Measurements from ENCODE around the gene BRD3. TPM values are rescaled to one million over a fixed set of nuclear protein-coding genes. Genes with fewer than 3 reads are reported as not detected.

The BRD3 gene
- total RNA-seq, 1 experiment from 2014 or later = 57.5 TPM

GRCh38 chr9:134052491-134052890, 15.3 kb downstream of the BRD3 start:
- no peaks in the 10 kb centered on the region for H3K4me1 ChIP-seq
- no peak for DNase-seq
- H3K9me3 ChIP-seq = no peaks in the 10 kb centered on the region
- intact Hi-C loops (cut with micrococcal nuclease; ENCODE audit: unreplicated experiment) = no loop called here
- H3K36me3 ChIP-seq (ENCODE audit: control insufficient read depth, insufficient read depth, low read length) = peaks cover 3% of the 10 kb centered on the region
- CTCF ChIA-PET = interaction anchor here (0.7 kb wide), 1 partner anchor 90 kb away, joined by 4 read pairs; no protein-coding TSS in a partner anchor
- Mint-ChIP-seq H3K27me3 (ENCODE audit: insufficient read depth, unreplicated experiment) (no peaks in the 10 kb centered on the region), H3K36me3 (ENCODE audit: insufficient read depth, unreplicated experiment) (peaks cover 51% of the 10 kb centered on the region), H3K4me1 (ENCODE audit: low read depth, unreplicated experiment) (no peaks in the 10 kb centered on the region), H3K27ac (ENCODE audit: unreplicated experiment) (no peak overlapping the region), H3K9me3 (ENCODE audit: unreplicated experiment) (no peaks in the 10 kb centered on the region), H3K4me3 (ENCODE audit: unreplicated experiment) (no peak overlapping the region)
- POLR2A ChIA-PET = no interaction called here
- H3K27me3 ChIP-seq (replicated peaks; ENCODE audit: control insufficient read depth, insufficient read depth, low read length) = no peaks in the 10 kb centered on the region
- no peak for TF ChIP-seq CTCF (IDR thresholded peaks at IDR 0.05; ENCODE audit: insufficient read depth in 1 of 2, low read depth in 1 of 2, low read length in 1 of 2, severe bottlenecking in 1 of 2, unreplicated experiment in 1 of 2)
- no TSS peak for BruUV-seq (replicated peaks)
- no peak overlapping the region for H3K4me3 ChIP-seq (ENCODE audit: low read depth, low read length)

GRCh38 chr9:134051319-134051718, 16.5 kb downstream of the BRD3 start:
- H3K4me3 ChIP-seq (ENCODE audit: low read depth, low read length) = no peak overlapping the region
- TF ChIP-seq CTCF (IDR thresholded peaks at IDR 0.05; ENCODE audit: insufficient read depth in 1 of 2, low read depth in 1 of 2, low read length in 1 of 2, severe bottlenecking in 1 of 2, unreplicated experiment in 1 of 2) = no peak
- H3K36me3 ChIP-seq (ENCODE audit: control insufficient read depth, insufficient read depth, low read length) = peaks cover 3% of the 10 kb centered on the region
- no peaks in the 10 kb centered on the region for H3K9me3 Mint-ChIP-seq (ENCODE audit: unreplicated experiment)
- no peak overlapping the region for H3K27ac Mint-ChIP-seq (ENCODE audit: unreplicated experiment)
- no peaks in the 10 kb centered on the region for H3K4me1 Mint-ChIP-seq (ENCODE audit: low read depth, unreplicated experiment)
- H3K4me1 ChIP-seq = no peaks in the 10 kb centered on the region
- ChIA-PET POLR2A (no interaction called here), CTCF (no interaction called here)
- peaks cover 49% of the 10 kb centered on the region for H3K36me3 Mint-ChIP-seq (ENCODE audit: insufficient read depth, unreplicated experiment)
- H3K4me3 Mint-ChIP-seq (ENCODE audit: unreplicated experiment) = no peak overlapping the region
- DNase-seq = no peak
- H3K27me3 ChIP-seq (replicated peaks; ENCODE audit: control insufficient read depth, insufficient read depth, low read length) = no peaks in the 10 kb centered on the region
- no peaks in the 10 kb centered on the region for H3K27me3 Mint-ChIP-seq (ENCODE audit: insufficient read depth, unreplicated experiment)
- intact Hi-C loops (cut with micrococcal nuclease; ENCODE audit: unreplicated experiment) = no loop called here
- H3K9me3 ChIP-seq = no peaks in the 10 kb centered on the region
- no TSS peak for BruUV-seq (replicated peaks)

- BruUV-seq (replicated peaks) = no TSS peak
- TF ChIP-seq CTCF (IDR thresholded peaks at IDR 0.05; ENCODE audit: insufficient read depth in 1 of 2, low read depth in 1 of 2, low read length in 1 of 2, severe bottlenecking in 1 of 2, unreplicated experiment in 1 of 2) = no peak
- Mint-ChIP-seq H3K27ac (ENCODE audit: unreplicated experiment) (no peak overlapping the region), H3K27me3 (ENCODE audit: insufficient read depth, unreplicated experiment) (no peaks in the 10 kb centered on the region), H3K4me1 (ENCODE audit: low read depth, unreplicated experiment) (no peaks in the 10 kb centered on the region), H3K4me3 (ENCODE audit: unreplicated experiment) (no peak overlapping the region), H3K9me3 (ENCODE audit: unreplicated experiment) (no peaks in the 10 kb centered on the region), H3K36me3 (ENCODE audit: insufficient read depth, unreplicated experiment) (peaks cover 49% of the 10 kb centered on the region)
- Histone ChIP-seq H3K4me1 (no peaks in the 10 kb centered on the region), H3K9me3 (no peaks in the 10 kb centered on the region), H3K36me3 (ENCODE audit: control insufficient read depth, insufficient read depth, low read length) (peaks cover 3% of the 10 kb centered on the region), H3K4me3 (ENCODE audit: low read depth, low read length) (no peak overlapping the region), H3K27me3 (replicated peaks; ENCODE audit: control insufficient read depth, insufficient read depth, low read length) (no peaks in the 10 kb centered on the region)
- ChIA-PET CTCF (no interaction called here), POLR2A (no interaction called here)
- DNase-seq = no peak
- intact Hi-C loops (cut with micrococcal nuclease; ENCODE audit: unreplicated experiment) = no loop called here
Measured at GRCh38 chr9:134050726-134051125, 17.1 kb downstream of the BRD3 start.
